IMR-90 (cell line): ENCODE data around the gene CRIP1. TPM values are rescaled to one million over a fixed set of nuclear protein-coding genes. Genes with fewer than 3 reads are reported as not detected.

Experiments
- ATAC-seq: fragments of 200-7000 bp; cut with Tn5 transposase; 2 replicates; pipeline ENCODE4 v1.9.1; 2020; ENCODE audit warnings: low read depth, mild to moderate bottlenecking, moderate library complexity
- BruUV-seq: library from RNA; stranded (reverse); fragments of 400-500 nt; replicated peaks from 2 replicates; lab custom pipeline; 2021; lab: Mats Ljungman, UMichigan
- CTCF ChIA-PET: fragments of 300-600 bp; formaldehyde crosslinking; extraction: SDS; loops from one replicate; lab custom pipeline; 2021; ENCODE audit warnings: antibody characterized with exemption; lab: Yijun Ruan, JAX
- POLR2A ChIA-PET: fragments of 300-600 bp; sonication (Branson Sonifier 250); formaldehyde crosslinking; loops from one replicate; lab custom pipeline; 2022; ENCODE audit warnings: antibody characterized with exemption; ENCODE audit not compliant: unreplicated experiment; lab: Charles Lee
- DNase-seq: peaks from one replicate; pipeline ENCODE4 v3.0.0; 2013
- H2AFZ ChIP-seq: replicated peaks from 2 replicates; pipeline ENCODE3; 2013; ENCODE audit warnings: low read length, mild to moderate bottlenecking; ENCODE audit not compliant: poor library complexity
- H2AK5ac ChIP-seq: 2 replicates; pipeline ENCODE4 v1.6.1; 2013; ENCODE audit warnings: low read depth, low read length, inconsistent platforms
- H2AK9ac ChIP-seq: replicated peaks from 2 replicates; pipeline ENCODE3; 2013; ENCODE audit warnings: mild to moderate bottlenecking, low read depth, low read length, moderate library complexity; ENCODE audit not compliant: poor library complexity
- H2BK120ac ChIP-seq: 2 replicates; pipeline ENCODE4 v1.6.1; 2013; ENCODE audit warnings: low read depth, low read length, inconsistent platforms
- H2BK15ac ChIP-seq: 3 replicates; pipeline ENCODE4 v1.6.1; 2013; ENCODE audit warnings: low read depth, low read length, inconsistent platforms
- H2BK20ac ChIP-seq: 2 replicates; pipeline ENCODE4 v1.6.1; 2013; ENCODE audit warnings: low read depth, mild to moderate bottlenecking, inconsistent platforms, low read length, moderate library complexity
- H2BK5ac ChIP-seq: 2 replicates; pipeline ENCODE4 v1.6.1; 2013; ENCODE audit warnings: mild to moderate bottlenecking, low read depth, low read length, inconsistent platforms; ENCODE audit not compliant: poor library complexity, severe bottlenecking
- H3K14ac ChIP-seq: replicated peaks from 2 replicates; pipeline ENCODE4 v1.6.1; 2013; ENCODE audit warnings: low read depth, low read length, inconsistent platforms
- H3K18ac ChIP-seq: 2 replicates; pipeline ENCODE4 v1.6.1; 2013; ENCODE audit warnings: low read depth, low read length, control low read depth
- H3K23ac ChIP-seq: 2 replicates; pipeline ENCODE4 v1.6.1; 2013; ENCODE audit warnings: low read depth, low read length, inconsistent platforms
- H3K27ac ChIP-seq: 2 replicates; pipeline ENCODE4 v1.5.1; 2013; ENCODE audit warnings: mild to moderate bottlenecking, control low read depth, low read length; ENCODE audit not compliant: insufficient read depth
- H3K27me3 ChIP-seq: 2 replicates; pipeline ENCODE4 v1.6.1; 2013; ENCODE audit warnings: low read length; ENCODE audit not compliant: control insufficient read depth, insufficient read depth
- H3K36me3 ChIP-seq: 2 replicates; pipeline ENCODE4 v1.6.1; 2013; ENCODE audit warnings: low read length, mixed read lengths; ENCODE audit not compliant: control insufficient read depth, insufficient read depth
- H3K4ac ChIP-seq: 2 replicates; pipeline ENCODE4 v1.6.1; 2013; ENCODE audit warnings: low read depth, low read length, inconsistent platforms
- H3K4me1 ChIP-seq: 2 replicates; pipeline ENCODE4 v1.6.1; 2013; ENCODE audit warnings: low read length, mixed read lengths; ENCODE audit not compliant: control insufficient read depth, insufficient read depth
- H3K4me2 ChIP-seq: 2 replicates; pipeline ENCODE4 v1.6.1; 2013; ENCODE audit warnings: low read depth, mild to moderate bottlenecking, control low read depth, low read length, moderate library complexity
- H3K4me3 ChIP-seq: 2 replicates; pipeline ENCODE4 v1.5.1; 2013; ENCODE audit warnings: low read depth, mild to moderate bottlenecking, control low read depth, low read length, moderate library complexity; ENCODE audit not compliant: insufficient read depth
- H3K56ac ChIP-seq: 2 replicates; pipeline ENCODE4 v1.6.1; 2013; ENCODE audit warnings: low read length, inconsistent platforms; ENCODE audit not compliant: insufficient read depth; ENCODE audit errors: extremely low read depth
- H3K79me1 ChIP-seq, 2 experiments: 2 replicates each; pipeline ENCODE4 v1.6.1; 2013; ENCODE audit warnings: low read length in 2 of 2, inconsistent platforms in 1 of 2, low read depth in 1 of 2
- H3K9ac ChIP-seq: 2 replicates; pipeline ENCODE4 v1.6.1; 2013; ENCODE audit warnings: low read depth, low read length, control low read depth
- H3K9me1 ChIP-seq: 2 replicates; pipeline ENCODE4 v1.6.1; 2013; ENCODE audit warnings: low read length, inconsistent platforms; ENCODE audit not compliant: insufficient read depth
- H3K9me3 ChIP-seq: 2 replicates; pipeline ENCODE4 v1.6.1; 2013; ENCODE audit warnings: low read length; ENCODE audit not compliant: control insufficient read depth, insufficient read depth
- H4K20me1 ChIP-seq: 2 replicates; pipeline ENCODE4 v1.6.1; 2013; ENCODE audit warnings: low read length, inconsistent platforms; ENCODE audit not compliant: insufficient read depth
- H4K5ac ChIP-seq: 2 replicates; pipeline ENCODE4 v1.6.1; 2013; ENCODE audit warnings: mild to moderate bottlenecking, low read depth, low read length, control low read depth
- H4K8ac ChIP-seq, 2 experiments: 2 replicates each; pipeline ENCODE4 v1.6.1; 2013; ENCODE audit warnings: low read depth in 2 of 2, low read length in 2 of 2, control low read depth in 1 of 2, inconsistent platforms in 1 of 2
- H4K91ac ChIP-seq: 2 replicates; pipeline ENCODE4 v1.6.1; 2013; ENCODE audit warnings: low read depth, low read length, inconsistent platforms; ENCODE audit not compliant: insufficient read depth
- BHLHE40 ChIP-seq: fragments of 150-350 bp; IDR thresholded peaks from 2 replicates; pipeline ENCODE4 v1.6.1; 2016; ENCODE audit warnings: mild to moderate bottlenecking, low read depth, low read length
- CEBPB ChIP-seq: IDR thresholded peaks from 2 replicates; pipeline ENCODE4 v1.6.1; 2012; ENCODE audit warnings: low read depth, low read length, improper control_type of control experiment
- CHD1 ChIP-seq: IDR thresholded peaks from 2 replicates; pipeline ENCODE4 v1.6.1; 2012; ENCODE audit warnings: low read depth, low read length, improper control_type of control experiment
- FOS ChIP-seq: fragments of 150-350 bp; IDR thresholded peaks from 2 replicates; pipeline ENCODE4 v1.6.1; 2016; ENCODE audit warnings: low read depth, low read length
- MAFK ChIP-seq: IDR thresholded peaks from 2 replicates; pipeline ENCODE4 v1.6.1; 2012; ENCODE audit warnings: low read depth, low read length, improper control_type of control experiment
- MAZ ChIP-seq: IDR thresholded peaks from 2 replicates; pipeline ENCODE4 v1.6.1; 2012; ENCODE audit warnings: low read depth, mild to moderate bottlenecking, low read length, improper control_type of control experiment, moderate library complexity, borderline replicate concordance
- MXI1 ChIP-seq: IDR thresholded peaks from 2 replicates; pipeline ENCODE4 v1.6.1; 2012; ENCODE audit warnings: low read depth, mild to moderate bottlenecking, low read length, moderate library complexity, borderline replicate concordance
- NFE2L2 ChIP-seq: fragments of 150-350 bp; IDR thresholded peaks from 2 replicates; pipeline ENCODE4 v1.6.1; 2016; ENCODE audit warnings: low read depth, mild to moderate bottlenecking, low read length
- POLR2A ChIP-seq: IDR thresholded peaks from 2 replicates; pipeline ENCODE4 v1.6.1; 2012; ENCODE audit warnings: mild to moderate bottlenecking, low read depth, low read length
- RAD21 ChIP-seq: IDR thresholded peaks from 2 replicates; pipeline ENCODE4 v1.6.1; 2012; ENCODE audit warnings: low read length, improper control_type of control experiment
- RCOR1 ChIP-seq: IDR thresholded peaks from 2 replicates; pipeline ENCODE4 v1.6.1; 2012; ENCODE audit warnings: mild to moderate bottlenecking, low read length, improper control_type of control experiment; ENCODE audit not compliant: insufficient replicate concordance
- RFX5 ChIP-seq: IDR thresholded peaks from 2 replicates; pipeline ENCODE4 v1.8.0; 2012; ENCODE audit warnings: low read depth, mild to moderate bottlenecking, low read length, moderate library complexity
- SMC3 ChIP-seq: fragments of 150-350 bp; IDR thresholded peaks from 2 replicates; pipeline ENCODE4 v1.6.1; 2016; ENCODE audit warnings: low read depth, mild to moderate bottlenecking, antibody characterized with exemption, low read length, moderate library complexity
- WGBS, 2 experiments: methylation state at CpG; one replicate each; pipeline versions ENCODE4 v1.1.5 to v1.1.7; 2013; ENCODE audit warnings: missing lambda C conversion rate in 2 of 2; ENCODE audit not compliant: insufficient read length in 1 of 2; ENCODE audit errors: extremely low coverage in 2 of 2; 5-methylcytosine and 5-hydroxymethylcytosine counted together
- dilution Hi-C: fragments of 300-500 bp; cut with HindIII; formaldehyde crosslinking; loops from one replicate; pipeline ENCODE4 v1.14.3; 2018; ENCODE audit warnings: low sequenced_read_pairs; ENCODE audit not compliant: unreplicated experiment
- in situ Hi-C: fragments of 300-500 bp; cut with MboI; formaldehyde crosslinking; loops from 3 replicates; pipeline ENCODE4 v1.14.3; 2019; ENCODE audit warnings: low sequenced_read_pairs, inconsistent platforms, mixed read lengths
- intact Hi-C: fragments of 100-400 bp; cut with micrococcal nuclease; formaldehyde crosslinking; loops from 2 replicates; pipeline ENCODE4 v1.10.0; 2022
- polyA plus RNA-seq, 3 experiments: library from polyadenylated mRNA; depleted of rRNA; stranded (reverse); fragments of >200 nt; gene quantifications; 2 replicates each; pipeline ENCODE4 v1.2.3, GENCODE V29; 2012; ENCODE audit warnings: low replicate concordance in 1 of 3
- total RNA-seq: library from RNA; depleted of rRNA; stranded (reverse); fragments of >200 nt; gene quantifications from 2 replicates; pipeline ENCODE4 v1.2.3, GENCODE V29; 2012
- TF ChIP-seq, protein P1 (sequence below): fragments of 150-350 bp; IDR thresholded peaks from 2 replicates; pipeline ENCODE4 v1.6.1; 2016; ENCODE audit warnings: low read depth, mild to moderate bottlenecking, low read length, moderate library complexity, borderline replicate concordance
- TF ChIP-seq, protein P2 (sequence below): fragments of 150-350 bp; IDR thresholded peaks from 2 replicates; pipeline ENCODE4 v1.6.1; 2017; ENCODE audit warnings: mild to moderate bottlenecking, antibody characterized with exemption, low read length, low read depth
- TF ChIP-seq, protein P3 (sequence below): conservative IDR thresholded peaks from 2 replicates; pipeline ENCODE4 v1.5.1; 2012; ENCODE audit warnings: mild to moderate bottlenecking, low read depth, low read length, improper control_type of control experiment

Gene CRIP1
- total and polyA plus RNA-seq, 2 of the 4 experiments (the other 2 are of a cell fraction) = 0.21 TPM; not detected in 1

DNA sequence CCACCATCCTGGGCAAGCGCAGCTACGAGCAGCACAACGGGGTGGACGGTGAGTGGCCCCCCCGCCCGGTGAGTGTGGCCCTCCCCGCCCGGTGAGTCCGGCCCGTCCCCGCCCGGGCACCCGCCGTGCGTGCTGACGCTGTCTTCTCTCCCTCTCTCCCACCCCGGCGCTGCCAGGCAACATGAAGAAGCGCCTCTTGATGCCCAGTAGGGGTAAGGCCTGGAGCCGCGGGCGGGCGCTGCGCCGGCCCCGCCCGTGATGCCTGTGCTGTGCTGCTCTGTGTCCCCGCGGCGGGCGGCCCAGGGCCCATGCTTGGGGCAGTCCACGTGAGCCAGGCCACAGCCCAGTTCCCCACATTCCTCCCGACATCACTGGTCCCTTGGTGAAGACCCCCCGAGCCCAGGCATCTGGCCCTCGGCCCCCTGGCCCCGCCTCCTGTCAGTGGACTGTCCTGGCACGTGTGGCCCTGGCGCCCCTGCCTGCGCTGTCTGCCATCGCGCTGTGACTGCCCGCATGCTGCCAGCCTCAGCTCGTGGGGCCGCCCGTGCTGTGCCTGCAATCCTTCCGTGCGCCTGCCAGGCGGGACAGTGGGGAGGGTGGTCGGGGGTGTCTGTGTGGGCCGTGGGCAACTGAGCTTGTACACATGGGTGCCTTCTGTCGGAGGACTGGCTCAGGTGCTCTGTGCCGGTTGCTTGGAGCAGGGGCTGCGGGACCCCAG is 20.0 kb upstream of the CRIP1 start:
- Histone ChIP-seq H3K27ac (no peak overlapping the region), H3K4me3 (no peak overlapping the region), H4K20me1 (peaks cover 8% of the 10 kb centered on the region), H3K9me1 (0 out of 2 replicates have a peak, but pooled peaks cover 3% of the 10 kb centered on the region), H3K4me1 (peaks cover 2% of the 10 kb centered on the region; the same call in 1 of the 2 replicates), H2BK120ac (no peak overlapping the region), H3K23ac (no peak overlapping the region), H3K79me1 (no peaks in the 10 kb centered on the region; a peak in 1 of 4 replicates), H2BK20ac (no peak overlapping the region), H3K27me3 (no peaks in the 10 kb centered on the region), H2AFZ (no peak overlapping the region), H2BK5ac (no peak overlapping the region), H3K56ac (no peak overlapping the region), H2AK5ac (no peak overlapping the region), H3K9ac (no peak overlapping the region), H4K91ac (no peak overlapping the region), H4K5ac (no peak overlapping the region), H3K4me2 (no peak overlapping the region), H4K8ac (no peak overlapping the region), H2BK15ac (no peak overlapping the region), H3K4ac (no peak overlapping the region), H3K9me3 (no peaks in the 10 kb centered on the region), H3K36me3 (peaks cover 60% of the 10 kb centered on the region), H3K14ac (no peak overlapping the region), H2AK9ac (no peak overlapping the region), H3K18ac (no peak overlapping the region)
- ChIA-PET CTCF (no interaction called here), POLR2A (no interaction called here)
- ATAC-seq (no peak), DNase-seq (no peak)
- no TSS peak for BruUV-seq
- intact Hi-C loops (no loop called here), in situ Hi-C loops (no loop called here), dilution Hi-C loops (no loop called here)
- TF ChIP-seq CEBPB (no peak), RAD21 (no peak), MAZ (no peak), MXI1 (no peak), RCOR1 (no peak), MAFK (no peak), SMC3 (no peak), FOS (no peak), RFX5 (no peak), CHD1 (no peak), POLR2A (no peak), BHLHE40 (no peak), NFE2L2 (no peak)
- TF ChIP-seq, protein P1, sequence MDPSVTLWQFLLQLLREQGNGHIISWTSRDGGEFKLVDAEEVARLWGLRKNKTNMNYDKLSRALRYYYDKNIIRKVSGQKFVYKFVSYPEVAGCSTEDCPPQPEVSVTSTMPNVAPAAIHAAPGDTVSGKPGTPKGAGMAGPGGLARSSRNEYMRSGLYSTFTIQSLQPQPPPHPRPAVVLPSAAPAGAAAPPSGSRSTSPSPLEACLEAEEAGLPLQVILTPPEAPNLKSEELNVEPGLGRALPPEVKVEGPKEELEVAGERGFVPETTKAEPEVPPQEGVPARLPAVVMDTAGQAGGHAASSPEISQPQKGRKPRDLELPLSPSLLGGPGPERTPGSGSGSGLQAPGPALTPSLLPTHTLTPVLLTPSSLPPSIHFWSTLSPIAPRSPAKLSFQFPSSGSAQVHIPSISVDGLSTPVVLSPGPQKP = no peak
- TF ChIP-seq, protein P2, sequence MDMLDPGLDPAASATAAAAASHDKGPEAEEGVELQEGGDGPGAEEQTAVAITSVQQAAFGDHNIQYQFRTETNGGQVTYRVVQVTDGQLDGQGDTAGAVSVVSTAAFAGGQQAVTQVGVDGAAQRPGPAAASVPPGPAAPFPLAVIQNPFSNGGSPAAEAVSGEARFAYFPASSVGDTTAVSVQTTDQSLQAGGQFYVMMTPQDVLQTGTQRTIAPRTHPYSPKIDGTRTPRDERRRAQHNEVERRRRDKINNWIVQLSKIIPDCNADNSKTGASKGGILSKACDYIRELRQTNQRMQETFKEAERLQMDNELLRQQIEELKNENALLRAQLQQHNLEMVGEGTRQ = no peak
- TF ChIP-seq, protein P3, sequence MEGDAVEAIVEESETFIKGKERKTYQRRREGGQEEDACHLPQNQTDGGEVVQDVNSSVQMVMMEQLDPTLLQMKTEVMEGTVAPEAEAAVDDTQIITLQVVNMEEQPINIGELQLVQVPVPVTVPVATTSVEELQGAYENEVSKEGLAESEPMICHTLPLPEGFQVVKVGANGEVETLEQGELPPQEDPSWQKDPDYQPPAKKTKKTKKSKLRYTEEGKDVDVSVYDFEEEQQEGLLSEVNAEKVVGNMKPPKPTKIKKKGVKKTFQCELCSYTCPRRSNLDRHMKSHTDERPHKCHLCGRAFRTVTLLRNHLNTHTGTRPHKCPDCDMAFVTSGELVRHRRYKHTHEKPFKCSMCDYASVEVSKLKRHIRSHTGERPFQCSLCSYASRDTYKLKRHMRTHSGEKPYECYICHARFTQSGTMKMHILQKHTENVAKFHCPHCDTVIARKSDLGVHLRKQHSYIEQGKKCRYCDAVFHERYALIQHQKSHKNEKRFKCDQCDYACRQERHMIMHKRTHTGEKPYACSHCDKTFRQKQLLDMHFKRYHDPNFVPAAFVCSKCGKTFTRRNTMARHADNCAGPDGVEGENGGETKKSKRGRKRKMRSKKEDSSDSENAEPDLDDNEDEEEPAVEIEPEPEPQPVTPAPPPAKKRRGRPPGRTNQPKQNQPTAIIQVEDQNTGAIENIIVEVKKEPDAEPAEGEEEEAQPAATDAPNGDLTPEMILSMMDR = no peak
- 89% methylated on average over 7 of the region's 53 CpGs; no CpG with 5 or more reads in 1 of the 2 experiments for WGBS, 2 experiments
